Ovary (tissue), 3 donors: ENCODE results near the gene UQCR11.

Source experiments
- CTCF ChIP-seq, 3 donors: fragments of 450-650 bp in 2 of 3; fragments of 200-600 bp in 1 of 3; IDR thresholded peaks; one replicate each; pipeline versions ENCODE4 v1.5.1 to v1.8.0; 2016 to 2022; ENCODE audit warnings: antibody characterized with exemption in 3 of 3, mild to moderate bottlenecking in 1 of 3
- EP300 ChIP-seq: sonication (generic); formaldehyde crosslinking; IDR thresholded peaks from one replicate; pipeline ENCODE4 v1.6.1; 2017; ENCODE audit warnings: antibody characterized with exemption
- POLR2A ChIP-seq: fragments of 450-650 bp; IDR thresholded peaks from one replicate; pipeline ENCODE4 v1.6.1; 2017; ENCODE audit warnings: antibody characterized with exemption, mild to moderate bottlenecking, moderate library complexity
- donor health status: DM: no; HTN: no; CAD: no.

- TF ChIP-seq POLR2A, result no peak
- TF ChIP-seq CTCF (IDR thresholded peaks at IDR 0.05), result no peak
- TF ChIP-seq EP300, result no peak
These were observed 17.4 kb downstream of the UQCR11 start for GRCh38 chr19:1587872-1588271.
